Skin of body (tissue), 2 donors: Measurements from ENCODE around the gene JAK3. TPM values are rescaled to one million over a fixed set of nuclear protein-coding genes. Genes with fewer than 3 reads are reported as not detected.
"Not testable (repeated sequence)": the region's sequence is repeated elsewhere in the genome, so short reads cannot be mapped to it uniquely, and the experiment has no call there.

Experiments
- DNase-seq: peaks from one replicate; lab custom pipeline; 2025; lab: John Stamatoyannopoulos, UW
- total RNA-seq: library from RNA; depleted of rRNA; stranded (reverse); fragments of >200 nt; gene quantifications from one replicate; pipeline ENCODE4 v1.2.3, GENCODE V29; 2014

JAK3 gene
- total RNA-seq, 1 donor from 2014 or later, result 3.4 TPM

GRCh38 chr19:17807731-17808316, 40.0 kb downstream of the JAK3 start:
- no peak for DNase-seq

GRCh38 chr19:17806945-17807344, 40.8 kb downstream of the JAK3 start:
- no peak for DNase-seq

GRCh38 chr19:17805427-17805826, 42.4 kb downstream of the JAK3 start:
- no peak for DNase-seq

GRCh38 chr19:17803264-17803896, 44.4 kb downstream of the JAK3 start:
- DNase-seq, result no peak

- no peak for DNase-seq
Measured at GRCh38 chr19:17802137-17802858, 45.5 kb downstream of the JAK3 start.

- DNase-seq, result not testable (repeated sequence)
Measured at GRCh38 chr19:17798599-17798998, 49.2 kb downstream of the JAK3 start.

- DNase-seq, result no peak
Measured at GRCh38 chr19:17797424-17798201, 50.2 kb downstream of the JAK3 start.

- no peak for DNase-seq
Measured at GRCh38 chr19:17796838-17797423, 50.9 kb downstream of the JAK3 start.

- no peak for DNase-seq
Measured at GRCh38 chr19:17796013-17796837, 51.6 kb downstream of the JAK3 start.

- DNase-seq, result no peak
Measured at GRCh38 chr19:17795495-17795856, 52.3 kb downstream of the JAK3 start.

- no peak for DNase-seq
Measured at GRCh38 chr19:17794731-17795494, 52.9 kb downstream of the JAK3 start, which contains the start of gene B3GNT3. B3GNT3 (plus strand) TSS chr19:17795138; CDS start chr19:17807808, 12,670 bp downstream.

- DNase-seq, result no peak
Measured at GRCh38 chr19:17794412-17794730, 53.4 kb downstream of the JAK3 start.

- no peak for DNase-seq
Measured at GRCh38 chr19:17790059-17790780, 57.6 kb downstream of the JAK3 start.

GRCh38 chr19:17788632-17789031, 59.1 kb downstream of the JAK3 start:
- no peak for DNase-seq

GRCh38 chr19:17787274-17787913, 60.4 kb downstream of the JAK3 start:
- DNase-seq, result no peak

- peak; percentile 41 for DNase-seq
Measured at GRCh38 chr19:17784201-17785008, 63.4 kb downstream of the JAK3 start.

GRCh38 chr19:17783721-17784120, 64.1 kb downstream of the JAK3 start:
- not testable (repeated sequence) for DNase-seq

GRCh38 chr19:17780781-17781180, 67.0 kb downstream of the JAK3 start:
- DNase-seq, result no peak
